Forelimb muscle (tissue), 1 donor: ENCODE data around the gene BLOC1S3. TPM values are rescaled to one million over a fixed set of nuclear protein-coding genes. Genes with fewer than 3 reads are reported as not detected.

ENCODE experiments used
- DNase-seq: peaks from one replicate; pipeline ENCODE4 v3.0.0-alpha.2; 2013; ENCODE audit warnings: low read depth
- polyA plus RNA-seq: library from polyadenylated mRNA; unstranded; fragments of 120-200 nt; gene quantifications from one replicate; pipeline ENCODE4 v1.2.1, GENCODE V29; 2013; ENCODE audit not compliant: insufficient read length

The BLOC1S3 gene
- polyA plus RNA-seq, 1 donor = 6.1 TPM

- DNase-seq = no peak
These were observed 16.6 kb upstream of the BLOC1S3 start for GRCh38 chr19:45161738-45162607.

- no peak for DNase-seq
These were observed 15.9 kb upstream of the BLOC1S3 start for GRCh38 chr19:45162608-45163143.

GRCh38 chr19:45163156-45163555, 15.4 kb upstream of the BLOC1S3 start:
- no peak for DNase-seq

- no peak for DNase-seq
These were observed 14.7 kb upstream of the BLOC1S3 start for GRCh38 chr19:45163751-45164460.

GRCh38 chr19:45164577-45165335, 13.8 kb upstream of the BLOC1S3 start:
- no peak for DNase-seq

GRCh38 chr19:45166723-45167252, 11.8 kb upstream of the BLOC1S3 start:
- DNase-seq = no peak

GRCh38 chr19:45168767-45169351, 9.7 kb upstream of the BLOC1S3 start:
- DNase-seq = no peak

- no peak for DNase-seq
These were observed 9.0 kb upstream of the BLOC1S3 start for GRCh38 chr19:45169602-45170001.

- no peak for DNase-seq
These were observed 8.2 kb upstream of the BLOC1S3 start for GRCh38 chr19:45170146-45171106.

GRCh38 chr19:45171211-45171623, 7.4 kb upstream of the BLOC1S3 start:
- DNase-seq = no peak

GRCh38 chr19:45172173-45172572, 6.4 kb upstream of the BLOC1S3 start:
- DNase-seq = no peak

- DNase-seq = no peak
These were observed 5.9 kb upstream of the BLOC1S3 start for GRCh38 chr19:45172611-45173208.

GRCh38 chr19:45173816-45174215, 4.8 kb upstream of the BLOC1S3 start:
- DNase-seq = no peak

- no peak for DNase-seq
These were observed 2.9 kb upstream of the BLOC1S3 start for GRCh38 chr19:45175515-45176345.

- no peak for DNase-seq
These were observed 745 bp upstream of the BLOC1S3 start, which contains the start of gene TRAPPC6A for GRCh38 chr19:45177817-45178261. Gene TRAPPC6A (minus strand): TSS chr19:45178237. CDS start chr19:45178218, 19 bp downstream.

GRCh38 chr19:45179072-45179891, 698 bp downstream of the BLOC1S3 start:
- no peak for DNase-seq

- no peak for DNase-seq
These were observed 1.3 kb downstream of the BLOC1S3 start for GRCh38 chr19:45179892-45180370.
